HepG2 (cell line): ENCODE data around the gene MFF. TPM values are rescaled to one million over a fixed set of nuclear protein-coding genes. Genes with fewer than 3 reads are reported as not detected.

Experiments used
- AKAP8 ChIP-seq: sonication (generic); formaldehyde crosslinking; IDR thresholded peaks from 2 replicates; pipeline ENCODE4 v1.5.1; 2020; ENCODE audit warnings: mild to moderate bottlenecking, missing genetic modification reagents
- DR1 ChIP-seq: sonication (generic); formaldehyde crosslinking; IDR thresholded peaks from 2 replicates; pipeline ENCODE4 v1.8.0; 2021; ENCODE audit warnings: mild to moderate bottlenecking, missing genetic modification reagents, inconsistent platforms
- FOSL1 ChIP-seq: sonication (generic); formaldehyde crosslinking; IDR thresholded peaks from 2 replicates; pipeline ENCODE4 v1.9.0; 2021; ENCODE audit warnings: missing genetic modification reagents, borderline replicate concordance
- FOXA1 ChIP-seq, 2 experiments: fragments of 450-650 bp in 1 of 2; sonication (generic) in 1 of 2; formaldehyde crosslinking in 1 of 2; IDR thresholded peaks; 2 replicates each; pipeline versions ENCODE4 v1.4.0 to v1.6.1; 2016 to 2020; ENCODE audit warnings: missing genetic modification reagents in 1 of 2
- FOXC1 ChIP-seq: sonication (generic); formaldehyde crosslinking; IDR thresholded peaks from 2 replicates; pipeline ENCODE4 v1.8.0; 2022; ENCODE audit warnings: mild to moderate bottlenecking, missing genetic modification reagents, borderline replicate concordance
- GABPB1 ChIP-seq: IDR thresholded peaks from 2 replicates; pipeline ENCODE4 v1.6.1; 2016; ENCODE audit warnings: mild to moderate bottlenecking, missing genetic modification reagents, moderate library complexity, missing compliant biosample characterization
- HIVEP1 ChIP-seq: sonication (generic); formaldehyde crosslinking; IDR thresholded peaks from 2 replicates; pipeline ENCODE4 v1.4.0; 2020; ENCODE audit warnings: mild to moderate bottlenecking, missing genetic modification reagents
- MAFK ChIP-seq, 2 experiments: IDR thresholded peaks in 1 of 2; conservative IDR thresholded peaks in 1 of 2; 2 replicates each; pipeline ENCODE4 v1.6.1; 2011; ENCODE audit warnings: improper control_type of control experiment in 2 of 2, low read length in 2 of 2
- MTA1 ChIP-seq: sonication (generic); formaldehyde crosslinking; IDR thresholded peaks from 2 replicates; pipeline ENCODE4 v1.4.0; 2020; ENCODE audit warnings: missing genetic modification reagents, mild to moderate bottlenecking, borderline replicate concordance
- NAIF1 ChIP-seq: sonication (generic); formaldehyde crosslinking; IDR thresholded peaks from 2 replicates; pipeline ENCODE4 v1.5.0; 2020; ENCODE audit warnings: mild to moderate bottlenecking, missing genetic modification reagents, borderline replicate concordance
- POLR2A ChIP-seq, 2 experiments: IDR thresholded peaks; 2 replicates each; pipeline ENCODE4 v1.6.1; 2011; ENCODE audit warnings: low read depth in 2 of 2, low read length in 2 of 2, mild to moderate bottlenecking in 1 of 2, moderate library complexity in 1 of 2; ENCODE audit not compliant: insufficient read depth in 1 of 2
- RBM39 ChIP-seq: fragments of 200-400 bp; formaldehyde crosslinking; IDR thresholded peaks from one replicate; pipeline ENCODE4 v1.6.1; 2018; ENCODE audit warnings: antibody characterized with exemption, mild to moderate bottlenecking, low read depth, low read length; ENCODE audit not compliant: poor library complexity, severe bottlenecking
- SP2 ChIP-seq: sonication (generic); formaldehyde crosslinking; IDR thresholded peaks from 2 replicates; pipeline ENCODE4 v1.5.1; 2020; ENCODE audit warnings: mild to moderate bottlenecking, missing genetic modification reagents
- ZMYM2 ChIP-seq: sonication (generic); formaldehyde crosslinking; IDR thresholded peaks from 2 replicates; pipeline ENCODE4 v1.8.0; 2022; ENCODE audit warnings: mild to moderate bottlenecking, missing genetic modification reagents
- ZNF207 ChIP-seq: fragments of 450-650 bp; IDR thresholded peaks from 2 replicates; pipeline ENCODE4 v1.6.1; 2016; ENCODE audit warnings: antibody characterized with exemption, borderline replicate concordance
- ZNF546 ChIP-seq: sonication (generic); formaldehyde crosslinking; conservative IDR thresholded peaks from 2 replicates; pipeline ENCODE4 v1.8.1; 2023; ENCODE audit warnings: mild to moderate bottlenecking, missing genetic modification reagents
- ZNF629 ChIP-seq: sonication (generic); formaldehyde crosslinking; conservative IDR thresholded peaks from 2 replicates; pipeline ENCODE4 v1.5.0; 2020; ENCODE audit warnings: missing genetic modification reagents
- ZNF766 ChIP-seq: sonication (generic); formaldehyde crosslinking; IDR thresholded peaks from 2 replicates; pipeline ENCODE4 v1.5.0; 2020; ENCODE audit warnings: missing genetic modification reagents, borderline replicate concordance
- polyA plus RNA-seq, 8 experiments: library from polyadenylated mRNA; depleted of rRNA in 3 of 8; stranded (reverse) in 7 of 8; unstranded in 1 of 8; fragments of >200 nt; fragmentation: Illumina TruSeq in 4 of 8; extraction: Trizol in 4 of 8; gene quantifications; 2 replicates each; pipeline versions ENCODE4 v1.2.1 to v1.2.3, GENCODE V29; 2011 to 2016; ENCODE audit warnings: low read depth in 4 of 8, missing spikeins in 1 of 8, mixed read lengths in 1 of 8; ENCODE audit not compliant: insufficient read depth in 1 of 8
- total RNA-seq, 5 experiments: library from RNA; depleted of rRNA; stranded (reverse); fragments of >200 nt; fragmentation: Illumina TruSeq; extraction: Trizol; gene quantifications; 2 replicates each; pipeline ENCODE4 v1.2.3, GENCODE V29; 2016; ENCODE audit warnings: low read depth in 1 of 5
- TF ChIP-seq, protein P1 (sequence below): sonication (generic); formaldehyde crosslinking; IDR thresholded peaks from 2 replicates; pipeline ENCODE4 v1.4.0; 2020; ENCODE audit warnings: mild to moderate bottlenecking, low read depth, missing genetic modification reagents
- TF ChIP-seq, protein P2 (sequence below): sonication (generic); formaldehyde crosslinking; IDR thresholded peaks from 2 replicates; pipeline ENCODE4 v1.4.0; 2020; ENCODE audit warnings: missing genetic modification reagents
- TF ChIP-seq, protein P3 (sequence below): sonication (generic); formaldehyde crosslinking; IDR thresholded peaks from 2 replicates; pipeline ENCODE4 v1.4.0; 2020; ENCODE audit warnings: missing genetic modification reagents

Gene MFF
- total and polyA plus RNA-seq, 2 of the 13 experiments (the other 11 are each of a cell fraction or from before 2014, with no cell fraction given), result 81.9 to 156 TPM

DNA sequence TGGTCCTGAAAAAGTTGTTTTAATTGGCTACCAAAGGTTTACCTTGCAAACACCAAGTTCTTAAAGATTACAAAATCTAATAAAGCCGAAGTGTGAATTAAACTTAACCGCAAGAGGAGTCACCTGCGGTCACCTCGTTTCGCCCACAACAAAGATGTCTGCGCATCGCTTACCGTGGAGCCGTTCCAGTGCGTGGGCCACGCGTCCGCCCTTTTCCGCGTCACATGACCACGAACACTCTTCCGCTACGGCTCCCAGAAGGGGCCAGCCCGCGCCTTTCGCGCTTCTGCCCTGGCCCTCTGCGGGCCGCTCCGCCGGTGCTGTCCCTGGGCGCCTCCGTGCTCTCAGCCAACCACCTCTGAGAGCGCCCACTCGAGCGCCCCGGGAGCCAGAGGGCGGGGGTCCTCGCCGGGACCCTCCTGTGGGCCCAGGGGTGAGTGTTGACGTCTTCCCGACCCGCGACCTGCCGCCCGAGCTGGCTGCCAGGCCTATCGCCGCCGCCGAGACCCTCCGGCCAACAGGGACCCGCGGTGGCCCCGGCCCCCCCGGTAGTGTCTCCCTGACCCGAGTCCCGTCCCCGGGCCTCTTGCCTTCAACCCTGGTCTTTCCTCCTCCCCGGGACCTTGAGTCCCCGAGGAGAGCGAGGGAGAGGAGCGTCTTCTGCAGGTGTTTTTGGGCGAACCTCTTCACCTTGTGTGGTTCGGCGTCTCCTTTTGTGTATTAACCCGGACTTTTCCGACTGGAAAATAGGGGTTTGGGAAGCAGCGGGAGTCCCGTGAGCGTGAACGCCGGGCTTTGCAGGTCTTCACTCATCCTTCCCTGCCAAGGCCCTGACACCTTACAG, at the start of gene MFF (continued):
- TF ChIP-seq MTA1, result peak; percentile 90
- TF ChIP-seq AKAP8, result 0 out of 2 replicates have a peak, but pooled peaks have one; percentile 76
- TF ChIP-seq MAFK (conservative IDR thresholded peaks at IDR 0.05 in 1 of 2, IDR thresholded peaks at IDR 0.05 in 1 of 2; ENCODE audit: low read length in 2 of 2), result no peak
- peak; percentile 92; the same call in 1 of the 2 replicates for TF ChIP-seq ZNF546
- peak; percentile 98 for TF ChIP-seq GABPB1 (CRISPR knock-in tag)
- TF ChIP-seq, protein P1, sequence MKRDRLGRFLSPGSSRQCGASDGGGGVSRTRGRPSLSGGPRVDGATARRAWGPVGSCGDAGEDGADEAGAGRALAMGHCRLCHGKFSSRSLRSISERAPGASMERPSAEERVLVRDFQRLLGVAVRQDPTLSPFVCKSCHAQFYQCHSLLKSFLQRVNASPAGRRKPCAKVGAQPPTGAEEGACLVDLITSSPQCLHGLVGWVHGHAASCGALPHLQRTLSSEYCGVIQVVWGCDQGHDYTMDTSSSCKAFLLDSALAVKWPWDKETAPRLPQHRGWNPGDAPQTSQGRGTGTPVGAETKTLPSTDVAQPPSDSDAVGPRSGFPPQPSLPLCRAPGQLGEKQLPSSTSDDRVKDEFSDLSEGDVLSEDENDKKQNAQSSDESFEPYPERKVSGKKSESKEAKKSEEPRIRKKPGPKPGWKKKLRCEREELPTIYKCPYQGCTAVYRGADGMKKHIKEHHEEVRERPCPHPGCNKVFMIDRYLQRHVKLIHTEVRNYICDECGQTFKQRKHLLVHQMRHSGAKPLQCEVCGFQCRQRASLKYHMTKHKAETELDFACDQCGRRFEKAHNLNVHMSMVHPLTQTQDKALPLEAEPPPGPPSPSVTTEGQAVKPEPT (CRISPR knock-in tag), result peak; percentile 97; the same call in 1 of the 2 replicates
- TF ChIP-seq NAIF1 (CRISPR knock-in tag), result peak; percentile 89; the same call in 1 of the 2 replicates
- peak; percentile 77 to 86 for TF ChIP-seq POLR2A (IDR thresholded peaks at IDR 0.05; ENCODE audit: insufficient read depth in 1 of 2, low read depth in 2 of 2, low read length in 2 of 2)
- peak; percentile 43 for TF ChIP-seq SP2 (CRISPR knock-in tag)
- TF ChIP-seq ZNF629 (CRISPR knock-in tag), result peak; percentile 44; the same call in 1 of the 2 replicates
- TF ChIP-seq ZNF207, result no peak
- peak; percentile 51; the same call in 1 of the 2 replicates for TF ChIP-seq HIVEP1 (CRISPR knock-in tag)
- TF ChIP-seq FOXC1 (CRISPR knock-in tag), result peak; percentile 99
- TF ChIP-seq FOXA1 (IDR thresholded peaks at IDR 0.05), result no peak
- peak; percentile 34; the same call in 1 of the 2 replicates for TF ChIP-seq FOXA1 (CRISPR knock-in tag; IDR thresholded peaks at IDR 0.05)
- peak; percentile 63 for TF ChIP-seq RBM39
- peak; percentile 37; the same call in 1 of the 2 replicates for TF ChIP-seq FOSL1 (CRISPR knock-in tag)
- TF ChIP-seq, protein P2, sequence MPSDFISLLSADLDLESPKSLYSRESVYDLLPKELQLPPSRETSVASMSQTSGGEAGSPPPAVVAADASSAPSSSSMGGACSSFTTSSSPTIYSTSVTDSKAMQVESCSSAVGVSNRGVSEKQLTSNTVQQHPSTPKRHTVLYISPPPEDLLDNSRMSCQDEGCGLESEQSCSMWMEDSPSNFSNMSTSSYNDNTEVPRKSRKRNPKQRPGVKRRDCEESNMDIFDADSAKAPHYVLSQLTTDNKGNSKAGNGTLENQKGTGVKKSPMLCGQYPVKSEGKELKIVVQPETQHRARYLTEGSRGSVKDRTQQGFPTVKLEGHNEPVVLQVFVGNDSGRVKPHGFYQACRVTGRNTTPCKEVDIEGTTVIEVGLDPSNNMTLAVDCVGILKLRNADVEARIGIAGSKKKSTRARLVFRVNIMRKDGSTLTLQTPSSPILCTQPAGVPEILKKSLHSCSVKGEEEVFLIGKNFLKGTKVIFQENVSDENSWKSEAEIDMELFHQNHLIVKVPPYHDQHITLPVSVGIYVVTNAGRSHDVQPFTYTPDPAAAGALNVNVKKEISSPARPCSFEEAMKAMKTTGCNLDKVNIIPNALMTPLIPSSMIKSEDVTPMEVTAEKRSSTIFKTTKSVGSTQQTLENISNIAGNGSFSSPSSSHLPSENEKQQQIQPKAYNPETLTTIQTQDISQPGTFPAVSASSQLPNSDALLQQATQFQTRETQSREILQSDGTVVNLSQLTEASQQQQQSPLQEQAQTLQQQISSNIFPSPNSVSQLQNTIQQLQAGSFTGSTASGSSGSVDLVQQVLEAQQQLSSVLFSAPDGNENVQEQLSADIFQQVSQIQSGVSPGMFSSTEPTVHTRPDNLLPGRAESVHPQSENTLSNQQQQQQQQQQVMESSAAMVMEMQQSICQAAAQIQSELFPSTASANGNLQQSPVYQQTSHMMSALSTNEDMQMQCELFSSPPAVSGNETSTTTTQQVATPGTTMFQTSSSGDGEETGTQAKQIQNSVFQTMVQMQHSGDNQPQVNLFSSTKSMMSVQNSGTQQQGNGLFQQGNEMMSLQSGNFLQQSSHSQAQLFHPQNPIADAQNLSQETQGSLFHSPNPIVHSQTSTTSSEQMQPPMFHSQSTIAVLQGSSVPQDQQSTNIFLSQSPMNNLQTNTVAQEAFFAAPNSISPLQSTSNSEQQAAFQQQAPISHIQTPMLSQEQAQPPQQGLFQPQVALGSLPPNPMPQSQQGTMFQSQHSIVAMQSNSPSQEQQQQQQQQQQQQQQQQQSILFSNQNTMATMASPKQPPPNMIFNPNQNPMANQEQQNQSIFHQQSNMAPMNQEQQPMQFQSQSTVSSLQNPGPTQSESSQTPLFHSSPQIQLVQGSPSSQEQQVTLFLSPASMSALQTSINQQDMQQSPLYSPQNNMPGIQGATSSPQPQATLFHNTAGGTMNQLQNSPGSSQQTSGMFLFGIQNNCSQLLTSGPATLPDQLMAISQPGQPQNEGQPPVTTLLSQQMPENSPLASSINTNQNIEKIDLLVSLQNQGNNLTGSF (CRISPR knock-in tag), result peak; percentile 98
- TF ChIP-seq ZNF766 (CRISPR knock-in tag), result peak; percentile 95
- peak; percentile 35; the same call in 1 of the 2 replicates for TF ChIP-seq ZMYM2 (CRISPR knock-in tag)
- TF ChIP-seq, protein P3, sequence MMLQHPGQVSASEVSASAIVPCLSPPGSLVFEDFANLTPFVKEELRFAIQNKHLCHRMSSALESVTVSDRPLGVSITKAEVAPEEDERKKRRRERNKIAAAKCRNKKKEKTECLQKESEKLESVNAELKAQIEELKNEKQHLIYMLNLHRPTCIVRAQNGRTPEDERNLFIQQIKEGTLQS (CRISPR knock-in tag), result peak; percentile 67
- peak; percentile 95 for TF ChIP-seq DR1 (CRISPR knock-in tag)
